Mucosa of descending colon (tissue), 3 donors: ENCODE results near the gene VPS8. TPM values are rescaled to one million over a fixed set of nuclear protein-coding genes. Genes with fewer than 3 reads are reported as not detected.

ENCODE experiments used
- ATAC-seq: fragments of 200-7000 bp; cut with Tn5 transposase; one replicate; pipeline ENCODE4 v1.9.1; 2020; ENCODE audit warnings: mild to moderate bottlenecking, moderate library complexity
- DNase-seq, 3 donors: peaks; one replicate each; pipeline ENCODE4 v3.0.0-alpha.2; 2020
- H3K36me3 ChIP-seq: fragments of 200-600 bp; one replicate; pipeline ENCODE4 v1.8.0; 2021; ENCODE audit warnings: low read depth, mild to moderate bottlenecking
- H3K4me1 ChIP-seq: fragments of 200-600 bp; one replicate; pipeline ENCODE4 v1.8.0; 2021; ENCODE audit warnings: low read depth, mild to moderate bottlenecking
- H3K4me3 ChIP-seq: fragments of 200-600 bp; one replicate; pipeline ENCODE4 v1.8.0; 2021; ENCODE audit warnings: mild to moderate bottlenecking
- H3K9me3 ChIP-seq: fragments of 200-600 bp; one replicate; pipeline ENCODE4 v1.8.0; 2021; ENCODE audit warnings: mild to moderate bottlenecking
- intact Hi-C, 2 donors: fragments of 100-400 bp; cut with DNase I in 1 of 2; cut with micrococcal nuclease in 1 of 2; formaldehyde crosslinking; loops; one replicate each; pipeline versions ENCODE4 v1.11.0 to v1.11.1; 2022; cut with DNase I, micrococcal nuclease
- total RNA-seq, 3 donors: library from RNA; stranded (reverse); fragmentation: NEBNext Ultra II Directional in 2 of 3; extraction: Animal tissue kit (Norgen Biotek cat#: 25700) in 2 of 3; gene quantifications; one replicate each; pipeline versions ENCODE4 v1.2.1 to v1.2.4, GENCODE V29; 2021 to 2023
- TF ChIP-seq, protein P1 (sequence below): fragments of 200-600 bp; IDR thresholded peaks from one replicate; pipeline ENCODE4 v1.8.0; 2022; ENCODE audit warnings: antibody characterized with exemption, mild to moderate bottlenecking
- donor health status: DM: no; HTN: no; CAD: no; lungs with moderate emphysema.
- donor health status: DM: no; HTN: no; CAD: no.
- donor health status: DM: no; HTN: yes; CAD: no.

Gene VPS8
- total RNA-seq, 3 donors from 2014 or later = 57.6 to 92.6 (median 74.7) TPM

GRCh38 chr3:184767377-184767776 is 44.6 kb upstream of the VPS8 start:
- H3K9me3 ChIP-seq = no peaks in the 10 kb centered on the region
- H3K36me3 ChIP-seq = no peaks in the 10 kb centered on the region
- H3K4me3 ChIP-seq = no peak overlapping the region
- H3K4me1 ChIP-seq = no peaks in the 10 kb centered on the region
- ATAC-seq (no peak), DNase-seq (no peak)
- TF ChIP-seq, protein P1, sequence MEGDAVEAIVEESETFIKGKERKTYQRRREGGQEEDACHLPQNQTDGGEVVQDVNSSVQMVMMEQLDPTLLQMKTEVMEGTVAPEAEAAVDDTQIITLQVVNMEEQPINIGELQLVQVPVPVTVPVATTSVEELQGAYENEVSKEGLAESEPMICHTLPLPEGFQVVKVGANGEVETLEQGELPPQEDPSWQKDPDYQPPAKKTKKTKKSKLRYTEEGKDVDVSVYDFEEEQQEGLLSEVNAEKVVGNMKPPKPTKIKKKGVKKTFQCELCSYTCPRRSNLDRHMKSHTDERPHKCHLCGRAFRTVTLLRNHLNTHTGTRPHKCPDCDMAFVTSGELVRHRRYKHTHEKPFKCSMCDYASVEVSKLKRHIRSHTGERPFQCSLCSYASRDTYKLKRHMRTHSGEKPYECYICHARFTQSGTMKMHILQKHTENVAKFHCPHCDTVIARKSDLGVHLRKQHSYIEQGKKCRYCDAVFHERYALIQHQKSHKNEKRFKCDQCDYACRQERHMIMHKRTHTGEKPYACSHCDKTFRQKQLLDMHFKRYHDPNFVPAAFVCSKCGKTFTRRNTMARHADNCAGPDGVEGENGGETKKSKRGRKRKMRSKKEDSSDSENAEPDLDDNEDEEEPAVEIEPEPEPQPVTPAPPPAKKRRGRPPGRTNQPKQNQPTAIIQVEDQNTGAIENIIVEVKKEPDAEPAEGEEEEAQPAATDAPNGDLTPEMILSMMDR = no peak
- intact Hi-C loops = no loop called here

- Histone ChIP-seq H3K4me1 (no peaks in the 10 kb centered on the region), H3K36me3 (no peaks in the 10 kb centered on the region), H3K9me3 (no peaks in the 10 kb centered on the region), H3K4me3 (no peak overlapping the region)
- TF ChIP-seq, protein P1 = no peak
- ATAC-seq = no peak
- intact Hi-C loops = no loop called here
- no peak for DNase-seq
These were observed 42.4 kb upstream of the VPS8 start for GRCh38 chr3:184769382-184770170.

- no peaks in the 10 kb centered on the region for H3K36me3 ChIP-seq
These were observed 41.4 kb upstream of the VPS8 start for GRCh38 chr3:184770541-184770940.

DNA sequence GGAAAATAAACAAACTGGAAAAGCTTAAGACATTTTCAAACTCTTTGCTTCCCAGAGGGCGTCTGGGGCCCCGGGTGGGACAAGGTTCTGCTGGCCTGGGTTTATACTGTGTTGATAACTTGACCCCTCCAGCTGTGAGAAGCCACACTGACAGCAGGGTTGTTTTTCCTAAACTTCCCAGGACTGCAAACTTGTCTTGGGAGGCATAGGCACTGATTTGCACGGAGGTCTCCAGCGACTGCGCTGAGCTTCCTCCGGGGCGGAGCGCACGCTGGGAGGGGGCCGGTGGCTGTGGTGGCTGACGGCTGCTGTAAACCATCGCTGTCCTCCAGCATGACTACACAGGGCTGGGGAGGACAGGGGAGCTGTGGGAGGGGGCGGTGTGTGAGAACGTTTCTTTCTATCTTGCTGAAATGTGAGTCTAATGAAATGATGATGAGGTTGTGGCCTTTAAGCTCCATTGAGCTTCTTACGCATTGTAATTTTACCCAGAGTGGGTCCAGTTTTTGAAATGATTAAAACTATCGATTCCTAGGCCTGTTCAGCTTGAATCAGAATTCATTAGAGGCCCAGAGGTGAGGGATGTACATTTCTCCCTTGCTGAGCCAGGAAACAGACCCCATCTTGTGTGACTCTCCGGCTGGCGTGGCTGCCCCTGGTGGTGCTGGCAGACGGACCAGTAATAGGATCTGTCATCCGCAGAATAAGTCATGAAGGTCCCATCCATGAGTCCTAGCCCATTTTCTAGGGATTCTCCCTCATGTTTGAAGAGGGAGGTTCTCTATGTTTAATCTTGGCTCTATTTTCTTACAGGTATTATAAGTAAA is 40.5 kb upstream of the VPS8 start:
- no peaks in the 10 kb centered on the region for H3K36me3 ChIP-seq
- ATAC-seq (peak; percentile 23), DNase-seq (no peak)
- no peak overlapping the region for H3K4me3 ChIP-seq
- TF ChIP-seq, protein P1 = no peak
- intact Hi-C loops = no loop called here
- no peaks in the 10 kb centered on the region for H3K9me3 ChIP-seq
- H3K4me1 ChIP-seq = no peaks in the 10 kb centered on the region

More at GRCh38 chr3:184770541-184770940, 41.4 kb upstream of the VPS8 start:
- Histone ChIP-seq H3K9me3 (no peaks in the 10 kb centered on the region), H3K4me3 (no peak overlapping the region), H3K4me1 (no peaks in the 10 kb centered on the region)
- intact Hi-C loops = no loop called here
- TF ChIP-seq, protein P1 = no peak
- no peak for ATAC-seq
- no peak for DNase-seq

GRCh38 chr3:184772667-184773272 is 39.2 kb upstream of the VPS8 start:
- intact Hi-C loops = no loop called here

More at GRCh38 chr3:184772667-184773272, 39.2 kb upstream of the VPS8 start:
- Histone ChIP-seq H3K4me1 (no peaks in the 10 kb centered on the region), H3K36me3 (no peaks in the 10 kb centered on the region), H3K9me3 (no peaks in the 10 kb centered on the region), H3K4me3 (no peak overlapping the region)
- TF ChIP-seq, protein P1 = no peak
- no peak for ATAC-seq
- DNase-seq = no peak
